ENCODE results near the gene SLC6A8. TPM values are rescaled to one million over a fixed set of nuclear protein-coding genes. Genes with fewer than 3 reads are reported as not detected.
A peak's percentile ranks its signal among the peaks of the same experiment; 100 is the strongest.
"Not testable (repeated sequence)": the region's sequence is repeated elsewhere in the genome, so short reads cannot be mapped to it uniquely, and the experiment has no call there.

SLC6A8 gene
- total RNA-seq, 1 donor from 2014 or later: 13.0 TPM

DNA sequence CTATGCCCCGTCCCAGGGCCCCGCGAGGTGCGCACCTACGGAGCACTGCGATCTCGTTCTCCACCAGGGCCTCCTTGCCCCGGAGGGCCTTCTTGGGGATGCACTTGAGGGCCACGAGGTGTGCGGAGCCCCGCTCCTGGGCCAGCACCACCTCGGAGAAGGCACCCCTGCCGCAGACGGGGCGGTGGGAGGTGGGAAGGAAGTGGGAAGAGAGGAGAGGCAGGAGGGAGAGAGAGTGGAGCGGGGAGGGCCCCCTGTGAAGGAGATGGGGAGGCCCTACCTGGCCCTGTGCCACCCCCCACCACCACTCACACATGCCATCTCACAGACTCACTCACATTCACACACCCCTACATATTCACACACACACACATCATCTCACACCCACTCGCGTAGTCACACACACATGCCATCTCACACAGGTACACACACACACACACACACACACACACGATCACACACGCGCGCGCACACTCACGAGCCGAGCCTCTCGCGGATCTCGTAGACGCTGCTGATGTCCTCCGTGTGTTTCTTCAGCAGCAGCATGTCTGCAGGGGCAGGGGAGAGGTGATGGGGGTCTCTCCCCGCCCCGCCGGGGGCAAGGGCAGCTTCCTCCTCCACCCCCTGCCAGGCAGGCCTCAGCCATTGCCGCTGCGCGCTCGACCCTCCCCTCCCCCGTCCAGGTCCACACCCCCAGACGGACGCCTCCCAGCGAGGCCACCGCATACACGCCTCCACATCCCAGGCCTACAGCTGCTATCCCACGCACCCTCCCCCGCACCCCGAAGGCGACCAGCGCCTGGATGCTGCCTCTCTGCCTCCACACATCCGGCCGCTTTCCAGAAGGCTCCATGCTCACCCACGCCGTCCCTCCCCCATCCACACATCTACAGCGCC is 14.9 kb upstream of the SLC6A8 start:
- peaks cover 3 to 8% (median 6%) of the 10 kb centered on the region in 3 donors for H3K4me1 ChIP-seq (ENCODE audit: control insufficient read depth in 3 of 3, insufficient read depth in 3 of 3, low read length in 3 of 3)
- no peaks in the 10 kb centered on the region for H3K9me3 ChIP-seq (ENCODE audit: control insufficient read depth in 3 of 3, low read length in 3 of 3)
- no peak overlapping the region for H3K9ac ChIP-seq (ENCODE audit: low read depth in 1 of 3, low read length in 3 of 3)
- H3K27ac ChIP-seq (ENCODE audit: low read depth, low read length): no peak overlapping the region
- peaks cover 0 to 12% (median 8%) of the 10 kb centered on the region in 3 donors for H3K27me3 ChIP-seq (ENCODE audit: control insufficient read depth in 3 of 3, insufficient read depth in 3 of 3, low read length in 3 of 3)
- H3K36me3 ChIP-seq (ENCODE audit: control insufficient read depth in 3 of 3, insufficient read depth in 3 of 3, low read length in 3 of 3): no peaks in the 10 kb centered on the region
- H3K4me3 ChIP-seq (ENCODE audit: low read length in 3 of 3): no peak overlapping the region

DNA sequence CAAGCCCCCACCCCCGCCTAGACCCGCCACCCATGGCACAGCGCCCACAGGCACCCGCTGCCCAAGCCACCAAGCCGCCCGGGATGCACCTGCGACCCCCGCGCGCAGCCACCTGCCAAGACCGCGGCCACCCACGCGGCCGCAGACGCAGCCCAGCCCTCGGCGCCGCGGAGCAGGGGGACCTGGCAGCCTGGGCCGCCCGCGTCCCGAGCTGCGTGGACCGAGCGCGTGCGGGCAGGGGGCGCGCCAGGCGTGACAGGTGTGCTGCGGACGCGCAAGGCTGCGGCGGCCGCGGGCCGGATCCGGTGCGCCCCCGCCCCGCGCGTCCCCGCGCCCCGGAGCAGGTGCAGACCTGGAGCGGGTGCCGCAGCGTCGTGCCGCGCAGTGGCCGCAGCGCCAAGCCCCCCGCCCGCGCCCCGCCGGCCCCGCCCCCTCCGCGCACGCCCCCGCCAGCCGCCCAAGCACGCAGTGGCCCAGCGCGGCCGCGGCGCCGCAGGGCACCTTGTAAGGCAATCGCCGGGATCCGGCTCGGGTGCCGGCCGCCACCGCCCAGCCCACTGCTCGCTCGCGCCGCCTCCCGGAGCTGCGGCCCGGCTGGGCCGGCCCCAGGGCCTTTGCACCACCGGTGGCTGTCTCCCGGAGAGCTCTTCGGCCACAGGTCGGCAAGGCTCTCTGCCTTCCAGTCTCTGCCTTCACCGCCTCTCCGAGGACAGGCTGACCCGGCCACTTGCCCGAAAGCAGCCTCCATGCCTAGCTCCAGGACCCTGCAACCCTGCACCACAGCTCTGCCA is 14.1 kb upstream of the SLC6A8 start, which contains the start of gene PNCK:
PNCK (minus strand) TSS at position 386 of the 791 bp plus-strand sequence. CDS start 737 bp downstream, outside the sequence.
- no peaks in the 10 kb centered on the region for H3K9me3 ChIP-seq (ENCODE audit: control insufficient read depth in 3 of 3, low read length in 3 of 3)
- H3K27ac ChIP-seq (ENCODE audit: low read depth, low read length): no peak within 1 kb of the TSS
- peaks cover 0 to 12% (median 8%) of the 10 kb centered on the region in 3 donors for H3K27me3 ChIP-seq (ENCODE audit: control insufficient read depth in 3 of 3, insufficient read depth in 3 of 3, low read length in 3 of 3)
- no peak within 1 kb of the TSS for H3K4me3 ChIP-seq (ENCODE audit: low read length in 3 of 3)
- no peak within 1 kb of the TSS for H3K9ac ChIP-seq (ENCODE audit: low read depth in 1 of 3, low read length in 3 of 3)
- H3K36me3 ChIP-seq (ENCODE audit: control insufficient read depth in 3 of 3, insufficient read depth in 3 of 3, low read length in 3 of 3): no peaks in the 10 kb centered on the region
- no peaks in the 10 kb centered on the region for H3K4me1 ChIP-seq (ENCODE audit: control insufficient read depth in 3 of 3, insufficient read depth in 3 of 3, low read length in 3 of 3)

DNA sequence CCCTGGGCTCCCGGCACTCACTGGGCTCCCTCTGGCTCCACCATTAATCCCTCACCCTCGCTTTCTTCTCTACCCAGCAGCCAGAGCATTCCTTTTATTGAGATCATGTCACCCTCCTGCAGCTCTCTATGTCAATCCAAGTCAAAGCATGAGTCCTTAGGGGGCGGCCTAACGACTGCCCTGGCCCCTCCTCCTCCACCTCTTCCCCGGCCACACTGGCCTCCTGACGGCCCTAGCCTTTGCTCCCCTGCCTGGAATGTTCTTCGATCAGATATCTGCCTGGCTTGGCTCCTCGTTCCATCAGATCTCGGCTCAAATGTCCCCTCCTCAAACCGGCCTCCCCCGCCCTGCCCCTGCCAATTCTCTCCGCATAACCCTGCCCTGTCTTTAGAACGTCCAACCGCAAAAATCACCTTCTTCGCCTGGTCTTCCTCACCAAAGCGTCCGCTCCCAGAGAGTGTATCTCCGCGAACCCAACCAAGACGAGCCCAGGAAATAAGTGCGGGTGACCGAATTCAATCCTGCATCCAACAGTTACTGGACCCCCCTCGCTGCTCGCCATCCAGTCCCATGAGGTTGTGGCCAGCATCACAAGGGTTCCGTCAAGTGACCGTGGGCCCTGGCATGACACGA is 13.4 kb upstream of the SLC6A8 start:
- Histone ChIP-seq H3K9ac (ENCODE audit: low read depth in 1 of 3, low read length in 3 of 3) (no peak overlapping the region), H3K4me1 (ENCODE audit: control insufficient read depth in 3 of 3, insufficient read depth in 3 of 3, low read length in 3 of 3) (no peaks in the 10 kb centered on the region), H3K27me3 (ENCODE audit: control insufficient read depth in 3 of 3, insufficient read depth in 3 of 3, low read length in 3 of 3) (peaks cover 0 to 12% (median 8%) of the 10 kb centered on the region in 3 donors), H3K4me3 (ENCODE audit: low read length in 3 of 3) (no peak overlapping the region), H3K9me3 (ENCODE audit: control insufficient read depth in 3 of 3, low read length in 3 of 3) (no peaks in the 10 kb centered on the region), H3K27ac (ENCODE audit: low read depth, low read length) (no peak overlapping the region), H3K36me3 (ENCODE audit: control insufficient read depth in 3 of 3, insufficient read depth in 3 of 3, low read length in 3 of 3) (no peaks in the 10 kb centered on the region)

DNA sequence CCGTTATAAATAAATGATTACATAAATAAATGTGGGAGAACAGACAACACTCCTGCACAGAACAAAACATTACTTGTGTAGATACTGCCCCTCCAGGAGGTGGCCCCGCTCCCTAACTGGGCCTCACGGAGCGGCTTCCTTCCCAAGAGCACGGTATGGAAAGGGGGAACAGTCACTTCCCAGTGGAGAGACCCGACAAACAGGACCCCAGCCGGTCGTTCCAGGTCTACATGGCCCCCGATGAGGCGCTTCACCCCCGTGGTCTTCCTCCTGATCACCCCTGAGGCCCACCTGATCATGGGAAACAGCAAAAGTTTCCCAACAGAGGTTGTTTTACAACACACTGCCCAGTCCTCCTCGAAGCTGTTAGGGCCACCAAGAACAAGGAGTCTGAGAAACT is 6.6 kb upstream of the SLC6A8 start:
- Histone ChIP-seq H3K9ac (ENCODE audit: low read depth in 1 of 3, low read length in 3 of 3) (peak overlapping the region in 1 of 3 donors; percentile 8), H3K9me3 (ENCODE audit: control insufficient read depth in 3 of 3, low read length in 3 of 3) (no peaks in the 10 kb centered on the region), H3K27me3 (ENCODE audit: control insufficient read depth in 3 of 3, insufficient read depth in 3 of 3, low read length in 3 of 3) (peaks cover 0 to 3% (median 0%) of the 10 kb centered on the region in 3 donors)

DNA sequence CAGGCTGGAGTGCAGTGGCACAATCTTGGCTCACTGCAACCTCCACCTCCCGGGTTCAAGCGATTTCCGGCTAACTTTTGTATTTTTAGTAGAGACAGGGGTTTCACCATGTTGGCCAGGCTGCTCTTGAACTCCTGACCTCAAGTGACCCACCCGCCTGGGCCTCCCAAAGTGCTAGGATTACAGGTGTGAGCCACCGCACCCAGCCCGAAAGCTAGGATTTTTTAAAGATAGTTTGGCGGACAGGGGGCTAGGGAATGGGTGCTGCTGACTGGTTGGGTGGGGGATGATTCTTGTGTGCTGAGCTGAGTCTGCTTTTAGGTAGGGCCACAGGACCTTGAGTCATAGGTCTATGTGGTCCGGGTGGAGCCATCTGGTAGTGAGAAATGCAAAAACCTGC is 4.2 kb upstream of the SLC6A8 start:
- H3K4me1 ChIP-seq (ENCODE audit: control insufficient read depth in 3 of 3, insufficient read depth in 3 of 3, low read length in 3 of 3); H3K4me3 ChIP-seq (ENCODE audit: low read length in 3 of 3); H3K9me3 ChIP-seq (ENCODE audit: control insufficient read depth in 3 of 3, low read length in 3 of 3); H3K9ac ChIP-seq (ENCODE audit: low read depth in 1 of 3, low read length in 3 of 3); H3K36me3 ChIP-seq (ENCODE audit: control insufficient read depth in 3 of 3, insufficient read depth in 3 of 3, low read length in 3 of 3); H3K27me3 ChIP-seq (ENCODE audit: control insufficient read depth in 3 of 3, insufficient read depth in 3 of 3, low read length in 3 of 3); H3K27ac ChIP-seq (ENCODE audit: low read depth, low read length): not testable (repeated sequence)

More for the DNA sequence above, 6.6 kb upstream of the SLC6A8 start:
- Histone ChIP-seq H3K4me1 (ENCODE audit: control insufficient read depth in 3 of 3, insufficient read depth in 3 of 3, low read length in 3 of 3) (no peaks in the 10 kb centered on the region), H3K36me3 (ENCODE audit: control insufficient read depth in 3 of 3, insufficient read depth in 3 of 3, low read length in 3 of 3) (no peaks in the 10 kb centered on the region), H3K27ac (ENCODE audit: low read depth, low read length) (no peak overlapping the region), H3K4me3 (ENCODE audit: low read length in 3 of 3) (no peak overlapping the region)

DNA sequence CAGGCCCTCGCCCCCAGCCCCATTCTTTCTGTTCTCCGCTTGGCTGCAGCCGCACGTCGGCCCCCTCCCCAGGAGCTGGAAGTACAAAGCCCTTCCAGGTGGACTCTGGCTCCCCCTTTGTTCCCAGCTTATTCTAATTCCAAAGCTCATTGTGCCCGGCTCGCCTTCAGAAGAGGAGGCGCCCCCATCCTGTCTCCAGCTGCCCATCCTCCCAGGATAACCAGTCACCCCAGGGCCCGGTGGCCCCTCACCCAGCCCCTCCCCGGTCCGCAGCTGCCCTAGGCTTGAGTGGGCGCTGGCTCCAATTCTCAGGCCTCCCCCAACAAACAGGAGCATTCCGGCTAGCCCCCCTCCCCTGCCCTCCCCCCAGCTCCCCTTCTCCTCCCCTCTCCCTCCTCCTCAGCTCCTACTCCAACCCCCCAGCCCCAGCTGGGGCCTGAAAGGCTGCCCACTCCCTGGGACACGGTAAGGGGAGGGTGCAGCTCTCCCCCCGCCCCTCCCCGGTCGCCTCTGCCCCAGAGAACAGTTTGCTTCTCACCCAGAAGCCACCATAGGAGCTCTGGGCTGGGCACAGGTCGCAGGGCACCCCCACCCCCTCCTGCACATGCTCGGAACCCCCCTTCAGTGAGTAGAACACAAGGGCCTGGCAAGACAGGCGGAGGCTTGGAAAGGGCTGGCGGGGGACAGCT is 3.1 kb upstream of the SLC6A8 start:
- H3K9ac ChIP-seq (ENCODE audit: low read depth in 1 of 3, low read length in 3 of 3): no peak overlapping the region
- H3K36me3 ChIP-seq (ENCODE audit: control insufficient read depth in 3 of 3, insufficient read depth in 3 of 3, low read length in 3 of 3): no peaks in the 10 kb centered on the region
- no peak overlapping the region for H3K27ac ChIP-seq (ENCODE audit: low read depth, low read length)
- H3K4me3 ChIP-seq (ENCODE audit: low read length in 3 of 3): no peak overlapping the region
- H3K27me3 ChIP-seq (ENCODE audit: control insufficient read depth in 3 of 3, insufficient read depth in 3 of 3, low read length in 3 of 3): peaks cover 0 to 3% (median 0%) of the 10 kb centered on the region in 3 donors
- no peaks in the 10 kb centered on the region for H3K9me3 ChIP-seq (ENCODE audit: control insufficient read depth in 3 of 3, low read length in 3 of 3)
- H3K4me1 ChIP-seq (ENCODE audit: control insufficient read depth in 3 of 3, insufficient read depth in 3 of 3, low read length in 3 of 3): peaks cover under 1 to 2% (median under 1%) of the 10 kb centered on the region in 3 donors

DNA sequence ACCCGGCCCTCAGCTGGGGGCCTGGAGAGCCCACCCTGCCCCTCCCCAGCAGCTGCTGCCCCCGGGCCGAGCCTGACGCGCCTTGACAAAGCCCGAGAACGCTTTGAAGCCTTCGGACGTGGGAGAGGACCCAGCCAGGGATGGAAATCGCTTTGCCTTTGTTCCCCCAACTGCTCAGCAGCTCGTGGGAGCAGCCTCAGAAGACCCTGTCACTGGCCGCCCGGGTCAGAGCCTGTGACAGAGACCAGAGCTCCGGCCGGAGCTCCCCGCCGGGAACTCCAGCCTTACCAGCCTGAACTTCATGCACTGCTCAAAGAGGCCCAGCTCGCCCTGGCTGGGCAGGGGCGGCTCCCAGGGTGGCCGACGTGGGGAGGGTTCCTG is 2.6 kb upstream of the SLC6A8 start:
- Histone ChIP-seq H3K4me1 (ENCODE audit: control insufficient read depth in 3 of 3, insufficient read depth in 3 of 3, low read length in 3 of 3) (peaks cover 2 to 7% (median 6%) of the 10 kb centered on the region in 3 donors), H3K36me3 (ENCODE audit: control insufficient read depth in 3 of 3, insufficient read depth in 3 of 3, low read length in 3 of 3) (peaks cover 0 to 3% (median 2%) of the 10 kb centered on the region in 3 donors), H3K27me3 (ENCODE audit: control insufficient read depth in 3 of 3, insufficient read depth in 3 of 3, low read length in 3 of 3) (peaks cover 0 to 3% (median 0%) of the 10 kb centered on the region in 3 donors), H3K9me3 (ENCODE audit: control insufficient read depth in 3 of 3, low read length in 3 of 3) (no peaks in the 10 kb centered on the region), H3K27ac (ENCODE audit: low read depth, low read length) (no peak overlapping the region), H3K9ac (ENCODE audit: low read depth in 1 of 3, low read length in 3 of 3) (no peak overlapping the region), H3K4me3 (ENCODE audit: low read length in 3 of 3) (no peak overlapping the region)

DNA sequence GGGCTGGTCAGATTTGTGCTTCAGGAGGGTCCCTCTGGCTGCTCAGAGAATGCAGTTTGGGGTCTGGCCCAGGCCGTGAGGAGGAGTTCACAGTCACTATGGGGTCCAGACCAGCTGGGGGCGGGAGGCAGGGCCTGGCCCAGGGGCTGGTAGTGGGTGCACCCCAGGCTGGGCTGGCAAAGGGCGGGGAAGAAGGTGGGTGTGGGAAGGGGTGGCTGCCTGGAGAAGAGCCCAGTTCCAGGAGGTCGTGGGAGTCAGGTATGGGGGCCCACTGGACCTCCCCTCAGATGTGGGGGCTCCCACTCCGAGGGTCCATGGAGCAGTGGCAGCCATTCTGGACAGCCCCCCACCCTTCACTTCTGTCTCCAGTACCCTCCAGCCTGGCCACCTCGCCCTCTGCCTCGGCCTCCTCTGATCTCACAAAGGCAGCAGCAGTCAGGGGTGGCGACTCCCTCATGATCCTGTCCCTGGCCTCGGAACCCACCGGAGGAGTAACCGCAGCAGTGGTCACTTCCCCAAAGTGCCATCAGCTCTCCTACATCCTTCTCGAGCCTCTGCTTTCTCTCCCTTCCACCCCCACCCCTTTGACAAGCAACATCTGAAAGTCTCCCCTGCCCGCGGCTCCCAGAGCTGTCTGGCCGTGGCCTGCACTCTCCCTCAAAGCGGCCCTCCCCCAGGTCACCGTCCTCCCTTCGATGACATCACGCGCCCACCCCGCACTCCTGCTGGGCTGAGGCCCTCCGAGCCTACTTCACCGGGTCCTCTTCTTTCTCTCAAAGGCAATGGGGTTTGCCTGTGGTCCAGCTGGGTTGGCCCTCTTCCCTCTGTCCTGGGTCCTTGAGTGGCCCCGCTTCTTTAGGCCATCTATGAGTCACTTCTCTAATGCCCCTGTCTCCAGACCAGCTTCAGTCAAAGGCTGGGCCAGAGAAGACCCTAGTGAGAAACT is 1.7 kb upstream of the SLC6A8 start:
- H3K4me1 ChIP-seq (ENCODE audit: control insufficient read depth in 3 of 3, insufficient read depth in 3 of 3, low read length in 3 of 3): peaks cover 5 to 14% (median 13%) of the 10 kb centered on the region in 3 donors
- H3K9ac ChIP-seq (ENCODE audit: low read depth in 1 of 3, low read length in 3 of 3): no peak overlapping the region
- no peaks in the 10 kb centered on the region for H3K9me3 ChIP-seq (ENCODE audit: control insufficient read depth in 3 of 3, low read length in 3 of 3)
- H3K4me3 ChIP-seq (ENCODE audit: low read length in 3 of 3): no peak overlapping the region
- H3K36me3 ChIP-seq (ENCODE audit: control insufficient read depth in 3 of 3, insufficient read depth in 3 of 3, low read length in 3 of 3): peaks cover 0 to 5% (median 2%) of the 10 kb centered on the region in 3 donors
- peaks cover 0 to 3% (median 0%) of the 10 kb centered on the region in 3 donors for H3K27me3 ChIP-seq (ENCODE audit: control insufficient read depth in 3 of 3, insufficient read depth in 3 of 3, low read length in 3 of 3)
- H3K27ac ChIP-seq (ENCODE audit: low read depth, low read length): no peak overlapping the region

Data from skeletal muscle tissue (tissue), 4 donors.